ENCODE data around the gene FIP1L1.

FIP1L1 gene

GRCh38 chr4:53502094-53502493 lies 124.7 kb downstream of the FIP1L1 start:
- no peak for DNase-seq

GRCh38 chr4:53505947-53506346 lies 128.5 kb downstream of the FIP1L1 start:
- DNase-seq, result no peak

- no peak for DNase-seq
Measured at GRCh38 chr4:53507058-53507457, 129.6 kb downstream of the FIP1L1 start.

DNA sequence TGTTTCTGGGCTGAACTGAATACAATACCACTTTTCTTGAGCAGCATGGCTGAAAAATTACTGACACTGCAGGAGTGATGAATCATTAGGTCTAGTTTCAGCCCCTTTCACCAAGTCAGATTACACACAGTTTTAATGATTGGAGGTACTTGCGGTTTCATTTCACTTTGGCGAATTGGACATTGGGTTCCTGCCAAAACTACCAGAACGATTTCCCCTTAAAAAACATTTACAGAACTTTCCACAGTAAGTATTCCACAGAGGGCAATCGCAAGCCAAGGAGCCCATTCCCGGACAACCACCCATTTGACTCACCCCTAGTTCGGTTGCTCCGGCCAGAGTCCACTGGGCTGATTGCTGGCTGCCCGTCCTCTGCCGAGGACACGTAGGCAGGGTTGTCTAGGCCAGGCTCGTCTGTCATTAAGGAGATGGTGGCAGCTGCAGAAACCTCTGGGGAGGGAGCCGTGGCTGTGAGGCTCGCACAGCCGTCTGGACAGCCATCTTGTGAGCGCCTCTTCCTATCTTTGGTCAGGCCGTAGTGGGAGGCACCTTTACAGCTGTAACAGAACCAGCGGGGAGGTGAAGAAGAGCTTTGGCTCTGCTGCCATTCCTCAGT lies 130.3 kb downstream of the FIP1L1 start:
- peak in 1 of 3 donors; percentile 18 for DNase-seq

DNA sequence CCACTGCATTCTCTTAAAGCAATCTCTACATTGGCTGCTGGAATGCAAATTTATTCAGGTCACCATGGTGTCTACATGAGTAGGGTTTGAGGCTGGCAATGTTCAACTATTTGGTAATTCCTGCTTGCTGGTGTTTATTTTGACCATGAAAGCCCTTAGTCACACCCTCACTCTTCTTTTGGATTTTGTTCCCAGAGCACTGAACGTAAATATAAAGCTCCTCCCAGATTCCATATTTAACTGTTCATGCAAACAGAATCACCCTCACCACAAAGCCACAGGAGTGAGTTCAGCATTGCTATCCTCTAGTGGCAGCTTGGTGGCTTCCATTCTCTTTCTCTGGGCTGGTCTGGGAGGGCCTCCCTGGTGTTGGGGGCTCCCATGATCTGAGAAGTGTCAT lies 131.0 kb downstream of the FIP1L1 start:
- no peak for DNase-seq

GRCh38 chr4:53510321-53510720 lies 132.9 kb downstream of the FIP1L1 start:
- DNase-seq, result no peak

Measured in suppressor macrophage treated with lipopolysaccharide for 1 hour (primary cell).